ENCODE data around the gene NUF2.
A peak's percentile ranks its signal among the peaks of the same experiment; 100 is the strongest.
"Not testable (repeated sequence)": the region's sequence is repeated elsewhere in the genome, so short reads cannot be mapped to it uniquely, and the experiment has no call there.

Gene NUF2

DNA sequence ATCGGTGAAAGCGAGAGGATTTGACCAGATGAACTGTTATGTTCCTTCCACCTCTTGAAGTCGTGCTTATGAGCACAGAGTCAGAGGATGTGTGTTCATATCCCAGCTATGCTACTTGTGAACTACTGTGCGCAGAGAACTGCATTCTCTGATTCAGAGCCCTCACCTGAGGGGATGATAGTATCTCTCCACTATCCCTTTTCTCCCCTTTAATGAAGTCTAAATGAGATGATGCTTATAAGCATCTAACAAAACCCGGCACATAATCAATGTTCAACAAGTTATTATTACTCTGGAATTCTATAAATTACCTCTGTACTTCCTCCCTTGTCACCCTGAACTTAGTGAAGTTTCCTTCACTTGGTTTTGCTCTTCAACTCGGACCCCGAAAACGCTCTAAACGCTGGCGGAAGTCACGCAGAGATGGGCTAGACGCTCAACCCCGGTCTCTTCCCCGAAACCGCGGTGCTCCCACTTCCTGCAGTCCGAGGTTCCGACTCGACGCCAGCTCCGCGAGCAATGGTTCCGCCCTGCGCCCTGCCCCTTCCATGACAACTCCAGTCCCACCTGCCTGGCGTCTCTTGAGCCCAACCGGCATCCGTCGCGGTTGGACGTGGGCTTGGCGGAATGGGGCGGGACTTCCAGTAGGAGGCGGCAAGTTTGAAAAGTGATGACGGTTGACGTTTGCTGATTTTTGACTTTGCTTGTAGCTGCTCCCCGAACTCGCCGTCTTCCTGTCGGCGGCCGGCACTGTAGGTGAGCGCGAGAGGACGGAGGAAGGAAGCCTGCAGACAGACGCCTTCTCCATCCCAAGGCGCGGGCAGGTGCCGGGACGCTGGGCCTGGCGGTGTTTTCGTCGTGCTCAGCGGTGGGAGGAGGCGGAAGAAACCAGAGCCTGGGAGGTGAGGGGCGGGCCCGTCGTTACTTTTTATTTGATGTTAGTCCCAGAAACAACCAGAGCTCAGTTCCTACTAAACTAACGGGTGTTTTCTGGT lies at the start of gene NUF2:
TSS of gene NUF2 (plus strand) at position 644 of the 995 bp plus-strand sequence. CDS start 4,098 bp downstream, outside the sequence.
- H3K4me3 ChIP-seq (replicated peaks; ENCODE audit: low read depth, low read length): peak within 1 kb of the TSS; percentile 72
- DNase-seq (ENCODE audit: low read depth): peak; percentile 100
- TF ChIP-seq, protein P1, sequence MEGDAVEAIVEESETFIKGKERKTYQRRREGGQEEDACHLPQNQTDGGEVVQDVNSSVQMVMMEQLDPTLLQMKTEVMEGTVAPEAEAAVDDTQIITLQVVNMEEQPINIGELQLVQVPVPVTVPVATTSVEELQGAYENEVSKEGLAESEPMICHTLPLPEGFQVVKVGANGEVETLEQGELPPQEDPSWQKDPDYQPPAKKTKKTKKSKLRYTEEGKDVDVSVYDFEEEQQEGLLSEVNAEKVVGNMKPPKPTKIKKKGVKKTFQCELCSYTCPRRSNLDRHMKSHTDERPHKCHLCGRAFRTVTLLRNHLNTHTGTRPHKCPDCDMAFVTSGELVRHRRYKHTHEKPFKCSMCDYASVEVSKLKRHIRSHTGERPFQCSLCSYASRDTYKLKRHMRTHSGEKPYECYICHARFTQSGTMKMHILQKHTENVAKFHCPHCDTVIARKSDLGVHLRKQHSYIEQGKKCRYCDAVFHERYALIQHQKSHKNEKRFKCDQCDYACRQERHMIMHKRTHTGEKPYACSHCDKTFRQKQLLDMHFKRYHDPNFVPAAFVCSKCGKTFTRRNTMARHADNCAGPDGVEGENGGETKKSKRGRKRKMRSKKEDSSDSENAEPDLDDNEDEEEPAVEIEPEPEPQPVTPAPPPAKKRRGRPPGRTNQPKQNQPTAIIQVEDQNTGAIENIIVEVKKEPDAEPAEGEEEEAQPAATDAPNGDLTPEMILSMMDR (IDR thresholded peaks at IDR 0.05; ENCODE audit: low read length, missing control alignments): no peak

DNA sequence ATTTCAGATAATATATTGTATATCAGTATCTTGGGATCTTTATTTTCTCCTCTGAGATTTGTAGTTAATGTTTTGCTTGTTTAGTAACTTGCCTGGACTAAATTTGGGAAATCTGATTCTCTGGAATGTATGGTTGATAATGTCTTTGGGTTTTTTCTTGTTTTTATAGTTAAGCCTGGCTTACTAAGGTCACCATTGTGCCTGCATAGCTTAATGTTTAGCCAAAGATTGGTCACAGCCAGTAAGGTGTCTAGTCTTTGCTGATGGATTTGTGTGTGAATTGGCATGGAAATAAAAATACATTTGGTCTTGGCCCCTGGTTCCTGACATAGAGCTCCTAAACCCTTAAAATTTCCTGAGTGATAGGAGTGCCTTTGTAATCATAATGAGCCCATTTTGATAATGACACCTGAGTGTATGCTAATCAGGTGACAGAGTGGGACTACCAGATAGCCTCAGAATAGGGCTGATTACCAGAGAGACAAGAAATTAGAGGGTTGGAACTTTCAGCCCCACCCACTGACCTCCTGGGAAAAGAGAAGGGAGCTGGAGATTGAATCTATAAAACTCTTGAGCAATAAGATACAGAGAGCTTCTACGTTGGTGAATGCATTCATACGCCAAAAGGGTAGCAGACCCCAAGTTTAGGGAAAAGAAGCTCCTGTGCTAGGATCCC lies 47.9 kb upstream of the NUF2 start:
- DNase-seq (ENCODE audit: low read depth): no peak
- TF ChIP-seq, protein P1 (IDR thresholded peaks at IDR 0.05; ENCODE audit: low read length, missing control alignments): no peak
- H3K4me3 ChIP-seq (replicated peaks; ENCODE audit: low read depth, low read length): no peak overlapping the region

DNA sequence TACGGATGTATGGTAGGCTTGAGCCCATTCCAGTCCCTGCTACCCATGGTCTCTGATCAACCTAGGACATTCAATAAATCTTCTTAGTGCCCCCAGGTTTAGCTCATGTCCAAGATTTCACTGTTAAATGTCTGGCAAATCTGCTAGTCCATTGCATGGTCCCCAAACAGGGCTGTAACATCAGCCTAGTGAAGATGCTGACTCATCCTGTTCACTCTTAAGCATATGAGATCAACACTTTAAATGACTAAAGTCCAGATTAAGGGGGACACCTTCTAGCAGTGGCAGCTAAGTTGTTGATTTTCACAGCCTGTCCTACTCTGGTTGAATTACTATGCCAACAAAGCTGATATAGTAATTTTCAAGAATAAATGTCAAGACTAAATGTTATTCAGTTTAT lies 46.5 kb upstream of the NUF2 start:
- peak; percentile 29 for DNase-seq (ENCODE audit: low read depth)
- TF ChIP-seq, protein P1 (IDR thresholded peaks at IDR 0.05; ENCODE audit: low read length, missing control alignments): no peak
- no peak overlapping the region for H3K4me3 ChIP-seq (replicated peaks; ENCODE audit: low read depth, low read length)

DNA sequence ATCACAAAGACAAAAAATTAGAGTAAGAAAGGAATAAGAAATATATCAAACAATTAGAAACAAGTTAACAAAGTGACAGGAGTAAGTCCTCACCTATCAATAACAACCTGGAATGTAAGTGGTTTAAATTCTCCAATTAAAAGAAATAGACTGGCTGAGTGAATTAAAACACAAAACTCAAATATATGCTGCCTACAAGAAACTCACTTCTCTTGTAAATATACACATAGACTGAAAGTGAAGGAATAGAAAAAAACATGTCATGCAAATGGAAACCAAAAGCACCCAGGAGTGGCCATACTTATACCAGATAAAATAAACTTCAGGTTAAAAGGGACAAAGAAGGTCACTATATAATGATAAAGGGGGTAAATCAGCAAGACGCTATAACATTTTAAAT lies 43.2 kb upstream of the NUF2 start:
- H3K4me3 ChIP-seq (replicated peaks; ENCODE audit: low read depth, low read length): no peak overlapping the region
- TF ChIP-seq, protein P1 (IDR thresholded peaks at IDR 0.05; ENCODE audit: low read length, missing control alignments): no peak
- DNase-seq (ENCODE audit: low read depth): no peak

DNA sequence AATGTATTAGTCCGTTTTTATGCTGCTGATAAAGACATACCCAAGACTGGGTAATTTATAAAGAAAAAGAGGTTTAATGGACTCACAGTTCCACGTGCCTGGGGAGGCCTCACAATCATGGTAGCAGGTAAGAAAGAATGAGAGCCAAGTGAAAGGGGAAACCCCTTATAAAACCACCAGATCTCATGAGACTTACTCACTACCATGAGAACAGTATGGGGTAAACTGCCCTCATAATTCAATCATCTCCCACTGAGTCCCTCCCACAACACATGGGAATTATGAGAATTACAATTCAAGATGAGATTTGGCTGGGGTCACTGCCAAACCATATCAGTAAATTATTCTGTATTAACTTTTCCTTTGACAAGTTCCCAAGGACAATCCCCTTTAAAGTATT lies 36.9 kb upstream of the NUF2 start:
- not testable (repeated sequence) for H3K4me3 ChIP-seq (replicated peaks; ENCODE audit: low read depth, low read length); DNase-seq (ENCODE audit: low read depth)

DNA sequence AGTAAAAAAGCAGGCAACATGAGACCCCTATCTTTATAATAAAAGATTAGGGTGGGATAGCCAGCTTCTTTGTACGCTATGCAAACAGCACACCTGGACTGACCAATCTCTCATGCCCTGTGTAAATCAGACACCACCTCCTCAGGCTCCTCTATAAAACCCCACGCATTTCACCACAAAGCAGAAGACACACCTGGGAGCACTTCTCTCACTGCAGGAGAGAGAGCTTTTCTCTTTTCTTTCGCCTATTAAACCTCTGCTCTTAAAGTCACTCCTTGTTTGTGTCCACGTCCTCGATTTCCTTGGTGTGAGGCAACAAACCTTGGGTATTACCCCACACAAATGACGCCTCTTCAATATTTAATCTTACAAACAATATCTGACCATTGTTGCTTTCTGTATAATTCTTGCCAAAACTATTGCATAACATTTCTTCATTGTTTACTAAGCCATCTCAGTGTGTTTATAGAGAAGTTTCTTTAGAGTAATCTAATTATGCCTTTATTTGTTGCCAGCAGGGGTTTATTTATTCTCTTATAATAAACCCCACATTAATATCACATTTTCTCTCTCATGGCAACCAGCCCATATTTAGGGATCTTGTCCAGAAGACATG lies 31.6 kb upstream of the NUF2 start:
- no peak overlapping the region for H3K4me3 ChIP-seq (replicated peaks; ENCODE audit: low read depth, low read length)
- TF ChIP-seq, protein P1 (IDR thresholded peaks at IDR 0.05; ENCODE audit: low read length, missing control alignments): no peak
- DNase-seq (ENCODE audit: low read depth): peak; percentile 96

DNA sequence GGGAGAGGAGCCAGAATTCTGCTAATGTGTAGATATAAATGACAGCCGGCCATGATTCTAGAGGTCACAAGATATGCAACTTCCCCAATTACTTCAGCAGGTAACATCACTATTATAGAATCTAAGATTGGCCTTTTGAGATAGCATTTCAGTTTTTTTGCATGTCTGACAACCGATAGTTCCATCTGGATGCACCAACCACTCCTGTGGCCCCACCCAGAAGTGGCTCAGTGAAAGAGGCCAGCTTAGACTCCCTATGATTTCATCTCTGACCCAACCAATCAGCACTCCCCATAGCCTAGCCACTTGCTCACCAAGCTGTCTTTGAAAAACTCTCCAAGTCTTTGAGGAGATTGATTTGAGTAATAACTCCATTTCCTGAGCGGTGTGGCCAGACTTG lies 30.3 kb upstream of the NUF2 start:
- no peak overlapping the region for H3K4me3 ChIP-seq (replicated peaks; ENCODE audit: low read depth, low read length)
- TF ChIP-seq, protein P1 (IDR thresholded peaks at IDR 0.05; ENCODE audit: low read length, missing control alignments): no peak
- DNase-seq (ENCODE audit: low read depth): no peak

DNA sequence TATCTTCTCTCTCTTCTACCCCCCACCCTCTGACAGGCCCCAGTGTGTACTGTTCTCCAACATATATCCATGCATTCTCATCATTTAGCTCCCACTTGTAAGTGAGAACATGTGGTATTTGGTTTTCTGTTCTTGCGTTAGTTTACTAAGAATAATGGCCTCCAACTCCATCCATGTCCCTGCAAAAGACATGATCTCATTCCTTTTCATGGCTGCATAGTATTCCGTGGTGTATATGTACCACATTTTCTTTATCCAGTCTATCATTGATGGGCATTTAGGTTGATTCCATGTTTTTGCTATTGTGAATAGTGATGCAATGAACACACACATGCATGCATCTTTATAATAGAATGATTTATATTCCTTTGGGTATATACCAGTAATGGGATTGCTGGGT lies 29.6 kb upstream of the NUF2 start:
- not testable (repeated sequence) for H3K4me3 ChIP-seq (replicated peaks; ENCODE audit: low read depth, low read length); DNase-seq (ENCODE audit: low read depth)

DNA sequence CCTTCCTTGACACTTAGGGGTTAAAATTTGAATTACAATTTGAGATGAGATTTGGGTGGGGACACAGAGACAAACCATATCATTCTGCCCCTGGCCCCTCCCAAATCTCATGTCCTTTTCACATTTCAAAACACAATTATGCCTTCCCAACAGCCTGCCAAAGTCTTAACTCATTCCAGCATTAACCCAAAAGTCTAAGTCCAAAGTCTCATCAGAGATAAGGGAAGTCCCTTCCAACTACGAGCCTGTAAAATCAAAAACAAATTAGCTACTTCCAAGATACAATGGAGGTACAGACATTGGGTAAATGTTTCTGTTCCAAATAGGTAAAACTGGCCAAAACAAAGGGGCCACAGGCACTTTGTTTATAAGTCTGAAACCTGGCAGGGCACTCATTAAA lies 28.3 kb upstream of the NUF2 start:
- not testable (repeated sequence) for H3K4me3 ChIP-seq (replicated peaks; ENCODE audit: low read depth, low read length); DNase-seq (ENCODE audit: low read depth)

Measured in fibroblast of pulmonary artery (primary cell).